A673 (cell line): ENCODE results near the gene P2RY14. TPM values are rescaled to one million over a fixed set of nuclear protein-coding genes. Genes with fewer than 3 reads are reported as not detected.

Source experiments
- BruUV-seq: library from RNA; stranded (reverse); fragments of 400-500 nt; replicated peaks from 2 replicates; lab custom pipeline; 2021; lab: Mats Ljungman, UMichigan
- CTCF ChIA-PET: fragments of 300-600 bp; sonication (Branson Sonifier 250); formaldehyde crosslinking; loops from one replicate; lab custom pipeline; 2022; ENCODE audit warnings: antibody characterized with exemption; lab: Charles Lee
- POLR2A ChIA-PET: fragments of 300-600 bp; sonication (Branson Sonifier 250); formaldehyde crosslinking; loops from one replicate; lab custom pipeline; 2022; ENCODE audit warnings: antibody characterized with exemption; ENCODE audit not compliant: low non-redundant PET; lab: Charles Lee
- DNase-seq: peaks from one replicate; pipeline ENCODE4 v3.0.0-alpha.2; 2015; ENCODE audit warnings: low spot score
- H3K27ac ChIP-seq: fragments of 200-600 bp; sonication (generic); 2 replicates; pipeline ENCODE4 v1.5.1; 2016; ENCODE audit warnings: mixed run types, low read depth, mild to moderate bottlenecking, mixed read lengths, antibody characterized with exemption, low read length; ENCODE audit not compliant: poor library complexity, severe bottlenecking
- H3K27me3 ChIP-seq: fragments of 200-600 bp; sonication (generic); replicated peaks from 2 replicates; pipeline ENCODE4 v1.6.1; 2017; ENCODE audit warnings: mixed run types, low read depth, mild to moderate bottlenecking, mixed read lengths, antibody characterized with exemption, low read length; ENCODE audit not compliant: insufficient read depth, poor library complexity
- H3K36me3 ChIP-seq: fragments of 200-600 bp; sonication (generic); 2 replicates; pipeline ENCODE4 v1.6.1; 2016; ENCODE audit warnings: mixed run types, mild to moderate bottlenecking, mixed read lengths, antibody characterized with exemption, low read length; ENCODE audit not compliant: insufficient read depth, poor library complexity, severe bottlenecking
- H3K4me1 ChIP-seq: fragments of 200-600 bp; sonication (generic); 2 replicates; pipeline ENCODE4 v1.6.1; 2017; ENCODE audit warnings: mixed run types, mild to moderate bottlenecking, mixed read lengths, antibody characterized with exemption, low read length; ENCODE audit not compliant: insufficient read depth, poor library complexity, severe bottlenecking
- H3K4me3 ChIP-seq: fragments of 200-600 bp; sonication (generic); 2 replicates; pipeline ENCODE4 v1.5.1; 2016; ENCODE audit warnings: low read depth, mixed run types, mild to moderate bottlenecking, mixed read lengths, low read length; ENCODE audit not compliant: poor library complexity, severe bottlenecking
- H3K9me3 ChIP-seq: fragments of 200-600 bp; sonication (generic); 2 replicates; pipeline ENCODE4 v1.6.1; 2016; ENCODE audit warnings: mixed run types, low read depth, mild to moderate bottlenecking, mixed read lengths, antibody characterized with exemption, low read length; ENCODE audit not compliant: poor library complexity, severe bottlenecking
- EZH2 ChIP-seq: fragments of 200-600 bp; sonication (generic); IDR thresholded peaks from 2 replicates; pipeline ENCODE4 v1.6.1; 2017; ENCODE audit warnings: borderline replicate concordance, low read depth, mild to moderate bottlenecking, mixed read lengths, antibody characterized with exemption, low read length; ENCODE audit not compliant: poor library complexity, severe bottlenecking
- intact Hi-C: fragments of 100-400 bp; cut with micrococcal nuclease; formaldehyde crosslinking; loops from one replicate; pipeline ENCODE4 v1.10.0; 2022; ENCODE audit not compliant: unreplicated experiment
- total RNA-seq: library from RNA; stranded (reverse); gene quantifications from 2 replicates; pipeline ENCODE4 v1.2.3, GENCODE V29; 2021
- TF ChIP-seq, protein P1 (sequence below): fragments of 300-800, 200-600 bp; sonication (generic); conservative IDR thresholded peaks from 2 replicates; pipeline ENCODE4 v1.5.1; 2017; ENCODE audit warnings: low read depth, mild to moderate bottlenecking, antibody characterized with exemption, low read length, moderate library complexity, mixed read lengths

Gene P2RY14
- total RNA-seq, 1 experiment from 2014 or later: not detected

DNA sequence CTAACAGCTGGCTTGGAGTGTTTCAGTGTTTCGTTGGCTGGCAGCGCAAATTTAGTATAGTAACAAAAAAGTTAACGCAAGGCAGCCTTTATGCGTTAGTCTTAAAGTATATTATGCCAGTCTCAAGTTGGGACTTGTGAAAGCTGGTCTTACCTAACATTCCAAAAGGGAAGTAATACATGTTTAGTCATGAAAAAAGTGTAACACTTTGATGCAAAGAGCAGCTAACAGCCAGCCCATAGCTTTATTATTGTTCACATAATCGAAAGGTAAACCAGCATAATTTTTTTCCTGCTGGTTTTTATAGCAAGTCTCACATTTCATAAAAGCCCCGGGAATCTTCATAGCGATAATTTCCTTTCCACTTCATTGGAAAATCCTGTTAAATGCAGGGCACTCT, 40.6 kb upstream of the P2RY14 start:
- H3K4me1 ChIP-seq: peaks cover 8% of the 10 kb centered on the region
- no peak for DNase-seq
- intact Hi-C loops: no loop called here
- H3K9me3 ChIP-seq: no peaks in the 10 kb centered on the region
- no peaks in the 10 kb centered on the region for H3K36me3 ChIP-seq
- CTCF ChIA-PET: no interaction called here
- H3K27me3 ChIP-seq: no peaks in the 10 kb centered on the region
- no peak overlapping the region for H3K27ac ChIP-seq
- TF ChIP-seq, protein P1, sequence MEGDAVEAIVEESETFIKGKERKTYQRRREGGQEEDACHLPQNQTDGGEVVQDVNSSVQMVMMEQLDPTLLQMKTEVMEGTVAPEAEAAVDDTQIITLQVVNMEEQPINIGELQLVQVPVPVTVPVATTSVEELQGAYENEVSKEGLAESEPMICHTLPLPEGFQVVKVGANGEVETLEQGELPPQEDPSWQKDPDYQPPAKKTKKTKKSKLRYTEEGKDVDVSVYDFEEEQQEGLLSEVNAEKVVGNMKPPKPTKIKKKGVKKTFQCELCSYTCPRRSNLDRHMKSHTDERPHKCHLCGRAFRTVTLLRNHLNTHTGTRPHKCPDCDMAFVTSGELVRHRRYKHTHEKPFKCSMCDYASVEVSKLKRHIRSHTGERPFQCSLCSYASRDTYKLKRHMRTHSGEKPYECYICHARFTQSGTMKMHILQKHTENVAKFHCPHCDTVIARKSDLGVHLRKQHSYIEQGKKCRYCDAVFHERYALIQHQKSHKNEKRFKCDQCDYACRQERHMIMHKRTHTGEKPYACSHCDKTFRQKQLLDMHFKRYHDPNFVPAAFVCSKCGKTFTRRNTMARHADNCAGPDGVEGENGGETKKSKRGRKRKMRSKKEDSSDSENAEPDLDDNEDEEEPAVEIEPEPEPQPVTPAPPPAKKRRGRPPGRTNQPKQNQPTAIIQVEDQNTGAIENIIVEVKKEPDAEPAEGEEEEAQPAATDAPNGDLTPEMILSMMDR: no peak
- POLR2A ChIA-PET: no interaction called here
- no peak overlapping the region for H3K4me3 ChIP-seq
- BruUV-seq: no TSS peak

DNA sequence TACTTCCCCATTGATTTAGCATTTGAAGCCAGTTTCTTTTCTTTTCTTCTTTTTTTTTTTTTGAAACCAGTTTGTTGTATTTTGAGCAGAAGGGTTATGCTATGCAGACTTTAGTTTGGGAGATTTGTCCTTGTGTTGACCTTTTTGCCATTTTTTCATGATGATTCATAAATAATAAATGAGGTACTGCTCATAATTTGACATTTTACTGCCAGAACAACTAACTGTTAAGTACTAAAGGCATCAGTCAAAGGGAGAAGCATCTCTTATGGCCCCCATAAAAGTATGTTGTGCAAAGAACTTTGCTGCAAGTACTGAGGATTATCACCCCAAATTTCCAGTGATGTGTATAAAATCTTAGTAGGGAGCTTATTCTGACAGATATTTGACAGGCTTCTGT, 40.0 kb upstream of the P2RY14 start:
- ChIA-PET CTCF (no interaction called here), POLR2A (no interaction called here)
- Histone ChIP-seq H3K4me1 (peaks cover 5% of the 10 kb centered on the region), H3K27me3 (no peaks in the 10 kb centered on the region), H3K27ac (no peak overlapping the region), H3K9me3 (no peaks in the 10 kb centered on the region), H3K4me3 (no peak overlapping the region), H3K36me3 (no peaks in the 10 kb centered on the region)
- DNase-seq: no peak
- intact Hi-C loops: no loop called here
- TF ChIP-seq EZH2: no peak
- TF ChIP-seq, protein P1: no peak
- BruUV-seq: no TSS peak

DNA sequence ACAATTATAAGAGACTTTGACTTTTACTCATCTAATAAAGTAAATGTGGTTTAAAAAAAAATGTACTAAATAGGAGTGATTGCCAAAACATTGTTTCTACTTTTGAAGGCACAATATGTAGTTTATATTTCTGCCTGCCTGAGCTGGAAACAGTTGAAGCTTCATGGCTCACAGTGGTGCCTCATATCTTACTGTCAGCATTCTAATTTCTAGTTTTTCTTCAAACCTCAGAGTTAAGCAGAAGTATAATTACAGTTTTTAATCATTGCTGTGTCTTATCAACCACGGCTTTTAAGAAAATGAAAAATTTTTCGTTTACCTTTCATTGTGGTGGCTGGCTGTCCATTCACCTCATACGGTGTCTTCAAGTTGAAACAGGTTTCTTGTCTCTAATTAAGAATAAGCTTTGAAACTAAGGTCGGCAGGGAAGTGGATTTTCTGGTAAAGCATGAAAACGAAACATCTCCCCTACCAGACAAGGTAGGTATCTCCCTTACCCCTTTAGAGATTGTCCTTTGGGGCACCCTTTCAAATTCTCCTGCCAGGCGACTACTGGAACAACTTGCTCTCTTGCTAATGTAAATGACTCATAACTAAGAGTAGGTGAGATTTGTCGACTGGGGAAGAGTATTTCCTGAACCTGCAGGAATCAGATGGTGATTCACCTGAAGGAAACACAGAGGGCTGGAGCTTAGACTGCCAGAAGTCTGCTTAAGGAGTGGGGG, 38.1 kb upstream of the P2RY14 start, which contains the start of gene GPR87:
Gene GPR87, minus strand, starts transcription at position 554 of the 725 bp plus-strand sequence. CDS start 16,720 bp downstream, outside the sequence.
- Histone ChIP-seq H3K9me3 (no peaks in the 10 kb centered on the region), H3K27me3 (no peaks in the 10 kb centered on the region), H3K4me3 (no peak within 1 kb of the TSS), H3K36me3 (no peaks in the 10 kb centered on the region), H3K27ac (no peak within 1 kb of the TSS), H3K4me1 (peaks cover 5% of the 10 kb centered on the region)
- intact Hi-C loops: no loop called here
- no peak for DNase-seq
- ChIA-PET CTCF (no interaction called here), POLR2A (no interaction called here)
- no peak for TF ChIP-seq EZH2
- TF ChIP-seq, protein P1: no peak
- no TSS peak for BruUV-seq
